Kidney (tissue), 14 donors: Measurements from ENCODE around the gene ID2. TPM values are rescaled to one million over a fixed set of nuclear protein-coding genes. Genes with fewer than 3 reads are reported as not detected.

ENCODE experiments used
- DNase-seq, 5 donors: peaks; one replicate each; pipeline ENCODE4 v3.0.0-alpha.2; 2013 to 2020
- FAIRE-seq: peaks from 2 replicates; lab custom pipeline; 2012; peaks lifted over from hg19 to GRCh38; lab: Jason Lieb, UNC
- H3K27ac ChIP-seq, 2 donors: one replicate each; pipeline ENCODE4 v1.7.0; 2013; ENCODE audit warnings: low read depth in 2 of 2, low read length in 2 of 2, inconsistent platforms in 1 of 2
- H3K27me3 ChIP-seq: one replicate; pipeline ENCODE4 v1.7.1; 2013; ENCODE audit warnings: low read length, inconsistent platforms; ENCODE audit not compliant: control insufficient read depth, insufficient read depth
- H3K36me3 ChIP-seq, 3 donors: one replicate each; pipeline versions ENCODE4 v1.7.0 to v1.7.1; 2013; ENCODE audit warnings: low read length in 3 of 3, control low read depth in 1 of 3, inconsistent platforms in 1 of 3; ENCODE audit not compliant: insufficient read depth in 3 of 3, control insufficient read depth in 2 of 3
- H3K4me1 ChIP-seq, 3 donors: one replicate each; pipeline versions ENCODE4 v1.7.0 to v1.7.1; 2013; ENCODE audit warnings: low read length in 3 of 3, inconsistent platforms in 1 of 3, low read depth in 1 of 3; ENCODE audit not compliant: control insufficient read depth in 2 of 3, insufficient read depth in 2 of 3
- H3K4me3 ChIP-seq, 3 donors: one replicate each; pipeline versions ENCODE4 v1.7.0 to v1.8.1; 2013; ENCODE audit warnings: low read length in 3 of 3, control low read depth in 1 of 3, inconsistent platforms in 1 of 3
- H3K9ac ChIP-seq, 3 donors: one replicate each; pipeline versions ENCODE4 v1.7.0 to v1.7.1; 2013; ENCODE audit warnings: low read length in 3 of 3, control low read depth in 1 of 3, inconsistent platforms in 1 of 3
- H3K9me3 ChIP-seq, 3 donors: one replicate each; pipeline versions ENCODE4 v1.7.0 to v1.7.1; 2013; ENCODE audit warnings: low read length in 3 of 3, control low read depth in 1 of 3, inconsistent platforms in 1 of 3; ENCODE audit not compliant: control insufficient read depth in 2 of 3, insufficient read depth in 1 of 3
- intact Hi-C: fragments of 100-400 bp; cut with DNase I; formaldehyde crosslinking; loops from one replicate; pipeline ENCODE4 v1.11.1; 2022
- polyA plus RNA-seq: library from polyadenylated mRNA; stranded (reverse); fragments of 350-450 nt; fragmentation: Illumina TruSeq; extraction: RNeasy Lipid Tissue Mini Kit (QIAGEN cat#74804); gene quantifications from one replicate; pipeline ENCODE4 v1.2.3, GENCODE V29; 2014; ENCODE audit warnings: low read depth, low replicate concordance; ENCODE audit not compliant: insufficient read depth
- total RNA-seq: library from RNA; stranded (reverse); fragmentation: NEBNext Ultra II Directional; extraction: Animal tissue kit (Norgen Biotek cat#: 25700); gene quantifications from one replicate; pipeline ENCODE4 v1.2.1, GENCODE V29; 2021
- TF ChIP-seq, protein P1 (sequence below): IDR thresholded peaks from 3 replicates; pipeline ENCODE4 v1.5.1; 2012; ENCODE audit warnings: mild to moderate bottlenecking, moderate library complexity, borderline replicate concordance; ENCODE audit not compliant: insufficient read depth; ENCODE audit errors: extremely low read depth
- donor health status: control.
- donor health status: control.
- donor health status: control.
- donor health status: control.
- donor health status: control.
- donor health status: DM: yes; HTN: yes; CAD: no.
- donor health status: Normal renal cell carcinoma (clear cell type).

Gene ID2
- total and polyA plus RNA-seq, 2 donors from 2014 or later: 74.6 to 113 TPM

GRCh38 chr2:8654483-8654882 lies 27.4 kb upstream of the ID2 start:
- Histone ChIP-seq H3K9me3 (no peaks in the 10 kb centered on the region), H3K4me1 (peaks cover 0 to 23% (median 11%) of the 10 kb centered on the region in 3 donors), H3K27me3 (no peaks in the 10 kb centered on the region), H3K9ac (no peak overlapping the region), H3K4me3 (no peak overlapping the region), H3K36me3 (no peaks in the 10 kb centered on the region), H3K27ac (peak overlapping the region in 1 of 2 donors; percentile 35)
- TF ChIP-seq, protein P1, sequence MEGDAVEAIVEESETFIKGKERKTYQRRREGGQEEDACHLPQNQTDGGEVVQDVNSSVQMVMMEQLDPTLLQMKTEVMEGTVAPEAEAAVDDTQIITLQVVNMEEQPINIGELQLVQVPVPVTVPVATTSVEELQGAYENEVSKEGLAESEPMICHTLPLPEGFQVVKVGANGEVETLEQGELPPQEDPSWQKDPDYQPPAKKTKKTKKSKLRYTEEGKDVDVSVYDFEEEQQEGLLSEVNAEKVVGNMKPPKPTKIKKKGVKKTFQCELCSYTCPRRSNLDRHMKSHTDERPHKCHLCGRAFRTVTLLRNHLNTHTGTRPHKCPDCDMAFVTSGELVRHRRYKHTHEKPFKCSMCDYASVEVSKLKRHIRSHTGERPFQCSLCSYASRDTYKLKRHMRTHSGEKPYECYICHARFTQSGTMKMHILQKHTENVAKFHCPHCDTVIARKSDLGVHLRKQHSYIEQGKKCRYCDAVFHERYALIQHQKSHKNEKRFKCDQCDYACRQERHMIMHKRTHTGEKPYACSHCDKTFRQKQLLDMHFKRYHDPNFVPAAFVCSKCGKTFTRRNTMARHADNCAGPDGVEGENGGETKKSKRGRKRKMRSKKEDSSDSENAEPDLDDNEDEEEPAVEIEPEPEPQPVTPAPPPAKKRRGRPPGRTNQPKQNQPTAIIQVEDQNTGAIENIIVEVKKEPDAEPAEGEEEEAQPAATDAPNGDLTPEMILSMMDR: no peak
- DNase-seq (no peak), FAIRE-seq (no peak)
- intact Hi-C loops: no loop called here

DNA sequence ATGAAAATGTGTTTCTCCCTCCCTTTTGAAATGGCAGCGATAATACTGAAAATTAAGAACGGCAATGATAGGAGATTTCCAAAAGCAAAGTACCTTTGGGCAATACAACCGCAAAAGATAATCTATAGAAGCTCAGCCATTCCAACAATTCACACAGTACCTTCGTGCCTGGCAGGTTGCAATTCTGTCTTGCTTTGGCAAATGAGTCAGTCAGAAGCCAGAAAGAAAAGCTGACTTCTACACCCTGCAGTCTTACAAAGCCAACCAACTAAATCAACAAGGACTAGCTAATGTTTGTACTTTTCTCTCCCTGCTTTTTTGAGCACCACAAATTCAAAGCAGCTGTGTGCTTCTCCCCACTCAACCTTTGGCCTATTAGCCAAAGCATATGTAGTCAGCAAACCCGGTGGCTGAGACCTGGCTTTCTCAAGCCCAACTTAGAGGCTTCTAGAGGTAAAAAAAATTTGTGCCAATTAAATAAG lies 25.7 kb upstream of the ID2 start:
- H3K27me3 ChIP-seq: no peaks in the 10 kb centered on the region
- FAIRE-seq: no peak
- no peak overlapping the region for H3K4me3 ChIP-seq
- H3K9ac ChIP-seq: no peak overlapping the region
- no peaks in the 10 kb centered on the region for H3K9me3 ChIP-seq
- peak overlapping the region in 1 of 2 donors; percentile 49 for H3K27ac ChIP-seq
- H3K36me3 ChIP-seq: no peaks in the 10 kb centered on the region
- intact Hi-C loops: no loop called here
- TF ChIP-seq, protein P1: no peak
- DNase-seq: no peak
- H3K4me1 ChIP-seq: peaks cover 0 to 30% (median 18%) of the 10 kb centered on the region in 3 donors

DNA sequence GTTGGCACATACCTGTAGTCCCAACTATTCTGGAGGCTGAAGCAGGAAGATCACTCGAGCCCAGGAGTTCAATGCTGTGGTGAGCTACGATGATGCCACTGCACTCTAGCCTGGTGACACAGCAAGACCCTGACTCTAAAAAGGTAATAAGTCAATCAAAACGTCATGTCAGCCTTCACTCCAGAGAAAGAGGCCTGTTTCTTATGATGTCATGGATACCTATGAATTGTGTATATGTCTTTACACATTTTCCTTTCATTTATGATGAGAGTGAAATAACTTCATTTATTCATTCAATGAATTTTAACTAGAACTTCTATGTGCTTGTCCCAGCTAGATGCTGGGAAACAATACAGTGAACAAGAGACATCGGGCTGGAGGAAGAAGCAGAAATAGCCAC lies 25.0 kb upstream of the ID2 start:
- no peaks in the 10 kb centered on the region for H3K36me3 ChIP-seq
- TF ChIP-seq, protein P1: no peak

DNA sequence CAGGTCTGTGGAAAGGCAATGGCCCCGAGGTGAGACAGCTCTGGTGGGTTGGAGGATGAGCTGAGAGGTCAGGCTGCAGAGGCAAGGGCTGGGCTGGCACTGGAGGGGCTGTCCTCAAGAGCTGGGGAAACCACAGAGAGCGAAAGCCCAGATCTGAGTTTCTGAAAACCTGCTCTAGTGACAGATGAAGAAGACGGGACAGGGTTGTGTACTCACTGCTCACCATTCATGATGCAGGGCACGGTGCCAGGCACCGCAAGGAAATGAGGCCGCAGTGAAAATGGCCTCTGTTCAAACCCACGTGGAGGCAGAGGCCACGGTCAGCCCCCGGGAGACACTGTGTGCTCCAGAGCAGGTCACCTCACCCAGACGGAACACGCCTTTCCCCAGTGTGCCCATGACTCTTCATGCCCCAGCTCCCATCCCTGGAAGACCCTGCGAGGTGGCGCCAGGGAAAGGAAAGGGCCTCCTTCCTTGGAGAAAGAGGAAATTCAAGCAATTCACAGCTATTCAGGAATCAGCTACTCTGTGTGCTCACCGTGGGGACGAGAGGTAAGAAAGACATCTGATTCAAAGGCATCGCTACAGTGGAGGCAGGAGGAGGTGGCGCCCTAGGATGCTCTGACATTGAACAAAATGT lies 24.3 kb upstream of the ID2 start:
- H3K27ac ChIP-seq: no peak overlapping the region
- FAIRE-seq (no peak), DNase-seq (peak in 1 of 5 donors; percentile 50)
- TF ChIP-seq, protein P1: no peak
- H3K9me3 ChIP-seq: no peaks in the 10 kb centered on the region
- no peak overlapping the region for H3K4me3 ChIP-seq
- no peak overlapping the region for H3K9ac ChIP-seq
- peaks cover 0 to 30% (median 18%) of the 10 kb centered on the region in 3 donors for H3K4me1 ChIP-seq
- no peaks in the 10 kb centered on the region for H3K36me3 ChIP-seq
- no peaks in the 10 kb centered on the region for H3K27me3 ChIP-seq
- intact Hi-C loops: no loop called here

More for the DNA sequence above, 25.0 kb upstream of the ID2 start:
- Histone ChIP-seq H3K4me1 (peaks cover 0 to 30% (median 18%) of the 10 kb centered on the region in 3 donors), H3K27me3 (no peaks in the 10 kb centered on the region), H3K9me3 (no peaks in the 10 kb centered on the region), H3K9ac (no peak overlapping the region), H3K27ac (peak overlapping the region in 1 of 2 donors; percentile 49), H3K4me3 (no peak overlapping the region)
- peak in 1 of 5 donors; percentile 6 for DNase-seq
- no peak for FAIRE-seq
- intact Hi-C loops: no loop called here
